HG02943 (cell line): ENCODE results near the gene TRIM36.

Source experiments
- ATAC-seq: cut with Tn5 transposase; IDR thresholded peaks from one replicate; pipeline ENCODE4 v1.9.1; 2021; ENCODE audit warnings: mild to moderate bottlenecking, low read depth, moderate library complexity; ENCODE audit not compliant: unreplicated experiment

TRIM36 gene

DNA sequence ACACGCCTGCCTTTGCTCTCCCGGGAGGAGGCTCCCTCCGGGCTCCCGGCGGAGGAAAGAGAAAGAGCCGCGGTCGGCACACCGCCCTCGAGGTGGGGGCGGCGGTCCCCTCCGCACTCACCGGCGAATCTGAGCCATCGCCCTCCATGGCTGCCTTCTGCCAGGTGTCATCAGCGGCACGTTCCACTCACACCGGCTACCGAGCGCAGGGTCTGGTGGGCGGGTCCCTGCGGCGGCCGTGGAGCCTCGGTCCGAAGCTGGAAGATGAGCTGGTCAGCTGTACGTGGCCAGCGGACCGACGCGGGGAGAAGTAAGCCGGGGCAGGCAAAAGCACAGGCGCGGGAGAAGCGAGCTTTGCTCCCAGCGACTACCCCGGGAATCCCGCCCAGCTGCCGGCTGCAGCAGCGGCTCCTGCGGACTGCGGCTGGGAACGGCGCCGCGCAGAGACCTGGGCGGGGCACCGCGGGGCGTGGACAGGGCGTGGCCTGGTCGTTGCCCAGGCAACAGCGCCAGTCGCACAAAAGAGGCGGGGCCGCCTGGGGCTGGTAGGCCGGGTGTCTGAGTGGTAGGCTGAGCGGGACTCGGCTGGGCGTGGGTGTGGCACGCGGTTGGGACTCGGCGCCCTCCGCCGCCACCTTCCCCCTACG, at the start of gene TRIM36:
TRIM36 (minus strand) TSS at position 422 of the 647 bp plus-strand sequence; CDS start at position 148, 274 bp downstream.
- ATAC-seq, result peak; percentile 99

- ATAC-seq, result no peak
These were observed 44.8 kb upstream of the TRIM36 start for GRCh38 chr5:115214541-115214940.

DNA sequence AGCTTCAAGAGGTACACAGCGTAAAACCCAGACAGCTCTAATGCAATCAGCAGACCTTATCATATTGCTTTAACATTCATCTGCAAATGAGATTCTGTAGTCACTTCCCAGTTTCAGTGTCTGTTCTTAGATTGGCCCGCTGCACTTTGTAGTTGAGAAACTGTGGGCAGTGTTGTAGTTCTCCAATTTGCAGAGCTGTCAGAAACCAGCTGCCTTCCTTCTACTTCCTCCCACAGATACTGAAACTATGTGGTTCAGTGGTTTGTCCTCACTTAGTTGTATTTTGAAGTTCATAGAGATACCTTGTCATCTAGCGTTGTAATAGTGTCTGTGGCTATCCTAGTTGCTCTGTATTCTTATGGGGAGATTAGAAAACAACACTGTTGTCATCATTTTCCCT, 39.6 kb upstream of the TRIM36 start:
- ATAC-seq, result peak; percentile 100

- no peak for ATAC-seq
These were observed 33.2 kb upstream of the TRIM36 start for GRCh38 chr5:115202952-115203351.

DNA sequence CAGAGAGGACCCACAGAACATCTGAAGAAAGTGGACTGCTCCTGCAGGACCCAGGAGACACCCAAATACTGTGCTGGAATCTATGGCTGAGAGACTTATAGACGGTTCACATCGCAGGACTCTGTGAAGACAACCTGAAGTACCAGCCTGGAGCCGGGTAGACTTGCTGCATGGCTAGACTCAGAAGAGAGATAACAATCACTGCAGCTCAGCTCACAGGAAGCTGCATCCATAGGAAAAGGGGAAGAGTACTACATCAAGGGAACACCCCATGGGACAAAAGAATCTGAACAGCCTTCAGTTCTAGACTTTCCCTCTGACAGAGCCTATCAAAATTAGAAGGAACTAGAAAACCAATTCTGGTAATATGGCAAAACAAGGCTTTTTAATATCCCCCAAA, 26.5 kb upstream of the TRIM36 start:
- no peak for ATAC-seq

GRCh38 chr5:115194676-115195075, 25.0 kb upstream of the TRIM36 start:
- no peak for ATAC-seq

- ATAC-seq, result no peak
These were observed 23.6 kb upstream of the TRIM36 start for GRCh38 chr5:115193295-115193694.

- ATAC-seq, result no peak
These were observed 22.4 kb upstream of the TRIM36 start for GRCh38 chr5:115192098-115192497.

- no peak for ATAC-seq
These were observed 21.8 kb upstream of the TRIM36 start for GRCh38 chr5:115191474-115192031.

- ATAC-seq, result no peak
These were observed 20.7 kb upstream of the TRIM36 start for GRCh38 chr5:115190388-115190787.

GRCh38 chr5:115189866-115190265, 20.2 kb upstream of the TRIM36 start:
- no peak for ATAC-seq

- ATAC-seq, result no peak
These were observed 17.1 kb upstream of the TRIM36 start for GRCh38 chr5:115186794-115187193.

DNA sequence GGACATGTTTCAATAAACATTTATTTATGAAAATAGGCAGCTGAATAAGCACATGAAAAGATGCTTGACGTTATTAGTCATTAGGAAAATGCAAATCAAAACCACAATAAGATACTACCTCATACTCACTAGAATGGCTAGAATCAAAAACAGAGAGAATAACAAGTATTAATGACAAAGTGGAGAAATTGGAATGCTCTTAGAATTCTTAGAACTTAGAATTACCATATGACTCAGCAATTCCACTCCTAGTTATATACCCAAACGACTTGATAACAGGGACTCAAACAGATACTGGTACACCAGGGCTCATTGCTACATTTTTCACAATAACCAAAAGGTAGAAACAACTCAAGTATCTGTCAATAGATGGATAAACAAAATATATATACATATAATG, 15.1 kb upstream of the TRIM36 start:
- ATAC-seq, result no peak

DNA sequence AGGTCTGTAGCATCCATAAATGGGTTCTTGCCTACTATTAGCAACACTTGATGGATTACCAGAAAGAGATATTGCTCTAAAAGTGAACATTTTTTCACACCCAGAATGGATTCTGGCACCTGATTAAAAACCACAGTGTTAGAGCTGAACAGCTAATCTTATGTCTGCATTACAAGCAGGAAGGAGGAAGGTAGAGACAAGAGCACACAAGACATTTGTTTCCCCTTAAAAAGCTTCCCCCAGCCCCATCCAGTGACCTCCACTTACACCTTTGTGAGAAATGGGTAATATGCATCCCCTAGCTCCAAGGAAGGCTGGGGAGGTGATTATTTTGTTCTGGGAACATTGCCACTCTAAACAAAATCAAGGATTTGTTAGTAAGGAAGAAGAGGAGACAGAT, 12.0 kb upstream of the TRIM36 start:
- ATAC-seq, result no peak

- no peak for ATAC-seq
These were observed 10.5 kb upstream of the TRIM36 start for GRCh38 chr5:115180165-115180709.

DNA sequence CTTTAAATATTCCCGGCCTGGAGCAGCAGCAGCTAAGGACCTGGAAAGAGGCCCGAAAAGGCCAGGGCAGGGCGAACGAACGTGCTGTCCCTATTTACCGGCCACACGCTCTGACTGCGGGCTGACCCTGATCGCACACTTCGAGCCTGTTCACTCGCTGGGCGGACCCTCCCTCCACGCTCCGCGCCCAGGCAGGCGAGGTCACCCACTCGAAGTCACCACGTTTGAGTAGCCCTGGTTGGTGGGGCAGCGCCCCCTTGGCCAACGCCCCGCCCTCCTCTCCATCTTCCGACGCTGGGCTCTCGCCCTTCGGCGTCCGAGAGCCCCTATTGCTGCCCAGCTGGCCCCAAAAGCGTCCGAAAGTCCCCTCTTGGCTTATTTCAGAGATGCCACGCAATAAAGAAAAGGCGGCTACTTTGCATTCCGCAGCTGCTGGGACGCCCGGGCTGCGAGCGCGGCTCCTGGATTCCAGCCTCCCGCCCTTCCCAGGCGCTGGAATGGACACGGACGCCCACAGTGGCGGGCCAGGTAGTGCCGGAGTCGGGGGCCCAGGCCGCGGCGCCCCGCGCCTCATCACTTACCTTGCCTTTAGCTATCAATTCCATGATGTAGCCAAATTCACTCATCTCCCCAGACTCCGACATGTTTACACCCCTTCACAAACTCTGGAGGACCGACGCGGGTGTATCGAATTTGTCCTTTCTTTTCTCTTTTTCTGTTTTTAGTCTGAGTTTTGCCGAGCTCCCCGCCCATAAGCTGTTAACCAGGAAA, 9.9 kb upstream of the TRIM36 start:
- ATAC-seq, result no peak

DNA sequence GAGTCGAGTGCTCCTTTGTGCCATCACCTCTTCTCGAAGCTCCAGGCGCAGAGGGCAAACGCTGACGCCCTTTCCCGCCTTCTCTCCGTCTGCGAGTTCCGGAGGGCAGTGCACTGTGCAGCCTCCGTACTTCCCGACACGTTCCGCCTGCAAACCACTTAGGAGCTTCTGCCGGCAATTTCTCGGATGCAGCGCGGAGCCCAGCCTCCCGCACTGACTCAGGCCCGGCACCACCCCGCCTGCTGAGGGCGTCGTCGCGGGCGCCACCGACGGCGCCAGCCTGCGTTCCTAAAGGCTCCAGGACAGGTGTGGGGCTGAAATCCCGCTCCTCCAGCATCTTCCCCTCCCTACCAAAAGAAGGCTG, 9.3 kb upstream of the TRIM36 start:
- no peak for ATAC-seq

GRCh38 chr5:115170929-115171510, 1.3 kb upstream of the TRIM36 start:
- ATAC-seq, result no peak

- ATAC-seq, result peak; percentile 44
These were observed 623 bp upstream of the TRIM36 start for GRCh38 chr5:115170134-115170928.

DNA sequence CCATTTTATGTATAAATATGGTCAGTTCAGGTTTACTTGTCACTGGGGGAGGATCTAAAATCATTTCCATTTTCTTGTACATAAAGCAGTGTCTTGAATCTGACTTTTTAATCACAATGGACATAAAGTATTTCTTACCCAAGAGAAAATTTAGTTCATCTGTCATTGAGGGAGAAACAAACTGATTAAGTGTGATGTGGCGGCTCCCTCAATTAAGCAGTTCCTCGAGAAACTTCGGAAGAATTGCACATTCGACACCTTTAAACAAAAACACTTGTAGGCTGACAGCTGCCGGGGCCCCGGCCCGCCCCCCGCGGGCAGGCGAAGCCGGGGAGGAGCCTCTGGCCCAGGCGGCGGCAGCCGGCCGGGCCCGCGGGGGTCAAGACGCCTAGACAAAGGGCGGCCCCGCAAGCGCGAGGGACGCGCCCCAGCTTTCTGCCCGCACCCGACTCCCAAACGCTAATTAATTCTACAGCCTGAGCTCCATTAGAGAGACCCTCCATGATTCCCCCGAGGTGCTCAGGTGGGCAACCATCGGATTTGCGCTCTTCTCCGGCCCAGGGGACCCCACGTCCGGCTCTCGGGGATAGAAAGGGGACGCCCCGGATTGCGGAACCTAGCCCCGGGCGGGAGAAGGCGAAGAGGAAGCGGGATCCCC, 750 bp downstream of the TRIM36 start:
- ATAC-seq, result peak; percentile 14
